SH-SY5Y (cell line): ENCODE results near the gene BMP4.

Source experiments
- GATA2 ChIP-seq: IDR thresholded peaks from 2 replicates; pipeline ENCODE4 v1.6.1; 2011; ENCODE audit warnings: mild to moderate bottlenecking, low read depth, low read length
- GATA3 ChIP-seq: IDR thresholded peaks from 2 replicates; pipeline ENCODE4 v1.6.1; 2011; ENCODE audit warnings: low read depth, mild to moderate bottlenecking, low read length, moderate library complexity

GRCh38 chr14:53952533-53952932, 4.1 kb downstream of the BMP4 start:
- TF ChIP-seq GATA2 = no peak
- TF ChIP-seq GATA3 = no peak
